H9 (cell line): ENCODE measurements around the gene SLC5A12. TPM values are rescaled to one million over a fixed set of nuclear protein-coding genes. Genes with fewer than 3 reads are reported as not detected.

Experiments
- DNase-seq: peaks from one replicate; pipeline ENCODE4 v3.0.0-alpha.2; 2017
- H2AFZ ChIP-seq: one replicate; pipeline ENCODE4 v1.6.1; 2013; ENCODE audit warnings: mild to moderate bottlenecking, low read length, control low read depth, moderate library complexity
- H2AK5ac ChIP-seq: 2 replicates; pipeline ENCODE4 v1.6.1; 2013; ENCODE audit warnings: low read length, control low read depth, mixed read lengths; ENCODE audit not compliant: insufficient read length
- H2BK120ac ChIP-seq: one replicate; pipeline ENCODE4 v1.6.1; 2013; ENCODE audit warnings: low read depth, mild to moderate bottlenecking, low read length, control low read depth, inconsistent platforms; ENCODE audit not compliant: poor library complexity, severe bottlenecking
- H2BK12ac ChIP-seq: 2 replicates; pipeline ENCODE4 v1.6.1; 2013; ENCODE audit warnings: low read length, control low read depth, mixed read lengths, low read depth; ENCODE audit not compliant: insufficient read length
- H2BK15ac ChIP-seq: 2 replicates; pipeline ENCODE4 v1.6.1; 2013; ENCODE audit warnings: low read depth, low read length, control low read depth
- H2BK20ac ChIP-seq: one replicate; pipeline ENCODE4 v1.6.1; 2013; ENCODE audit warnings: low read depth, mild to moderate bottlenecking, low read length, control low read depth, inconsistent platforms; ENCODE audit not compliant: poor library complexity, severe bottlenecking
- H2BK5ac ChIP-seq: 2 replicates; pipeline ENCODE4 v1.6.1; 2013; ENCODE audit warnings: low read length, control low read depth, mixed read lengths; ENCODE audit not compliant: insufficient read length
- H3K14ac ChIP-seq: 2 replicates; pipeline ENCODE4 v1.6.1; 2013; ENCODE audit warnings: low read length, control low read depth; ENCODE audit not compliant: insufficient read depth
- H3K18ac ChIP-seq: 2 replicates; pipeline ENCODE4 v1.6.1; 2013; ENCODE audit warnings: low read depth, mild to moderate bottlenecking, mixed read lengths, low read length, control low read depth; ENCODE audit not compliant: insufficient read length
- H3K23ac ChIP-seq: 2 replicates; pipeline ENCODE4 v1.6.1; 2013; ENCODE audit warnings: low read length, control low read depth, mixed read lengths, low read depth; ENCODE audit not compliant: insufficient read length
- H3K23me2 ChIP-seq: 2 replicates; pipeline ENCODE4 v1.6.1; 2013; ENCODE audit warnings: low read depth, mild to moderate bottlenecking, mixed read lengths, low read length, control low read depth; ENCODE audit not compliant: insufficient read length, poor library complexity, severe bottlenecking
- H3K27ac ChIP-seq: 2 replicates; pipeline ENCODE4 v1.5.1; 2013; ENCODE audit warnings: low read length, control low read depth, mixed read lengths, low read depth; ENCODE audit not compliant: insufficient read length
- H3K27me3 ChIP-seq: 2 replicates; pipeline ENCODE4 v1.6.1; 2013; ENCODE audit warnings: low read length, control low read depth, inconsistent platforms; ENCODE audit not compliant: insufficient read depth
- H3K4ac ChIP-seq: 2 replicates; pipeline ENCODE4 v1.6.1; 2013; ENCODE audit warnings: low read depth, mild to moderate bottlenecking, control low read depth, inconsistent platforms, low read length, moderate library complexity
- H3K4me1 ChIP-seq: 2 replicates; pipeline ENCODE4 v1.6.1; 2013; ENCODE audit warnings: low read length, control low read depth, inconsistent platforms; ENCODE audit not compliant: insufficient read depth
- H3K4me2 ChIP-seq: 2 replicates; pipeline ENCODE4 v1.6.1; 2013; ENCODE audit warnings: low read length, control low read depth, mixed read lengths; ENCODE audit not compliant: insufficient read length, insufficient read depth
- H3K56ac ChIP-seq: 2 replicates; pipeline ENCODE4 v1.6.1; 2013; ENCODE audit warnings: low read depth, mild to moderate bottlenecking, mixed read lengths, low read length, control low read depth; ENCODE audit not compliant: insufficient read length
- H3K79me1 ChIP-seq: 2 replicates; pipeline ENCODE4 v1.6.1; 2013; ENCODE audit warnings: low read depth, mild to moderate bottlenecking, moderate library complexity, low read length, control low read depth, inconsistent platforms; ENCODE audit not compliant: insufficient read depth, poor library complexity, severe bottlenecking
- H3K79me2 ChIP-seq: 2 replicates; pipeline ENCODE4 v1.6.1; 2013; ENCODE audit warnings: low read length, control low read depth, inconsistent platforms; ENCODE audit not compliant: insufficient read depth
- H3K9ac ChIP-seq: 2 replicates; pipeline ENCODE4 v1.6.1; 2013; ENCODE audit warnings: low read length, control low read depth, mixed read lengths; ENCODE audit not compliant: insufficient read length; ENCODE audit errors: extremely low read depth
- H3K9me3 ChIP-seq: one replicate; pipeline ENCODE4 v1.6.1; 2013; ENCODE audit warnings: low read depth, low read length, inconsistent platforms; ENCODE audit not compliant: control insufficient read depth
- H3T11ph ChIP-seq: one replicate; pipeline ENCODE4 v1.6.1; 2013; ENCODE audit warnings: mild to moderate bottlenecking, low read length, control low read depth, inconsistent platforms
- H4K20me1 ChIP-seq: one replicate; pipeline ENCODE4 v1.6.1; 2013; ENCODE audit not compliant: control insufficient read depth, insufficient read length, insufficient read depth
- H4K5ac ChIP-seq: 2 replicates; pipeline ENCODE4 v1.6.1; 2013; ENCODE audit warnings: low read depth, mild to moderate bottlenecking, mixed read lengths, low read length, control low read depth; ENCODE audit not compliant: insufficient read length
- H4K8ac ChIP-seq: replicated peaks from 2 replicates; pipeline ENCODE4 v1.6.1; 2013; ENCODE audit warnings: low read length, control low read depth, mixed read lengths, low read depth; ENCODE audit not compliant: insufficient read length
- H4K91ac ChIP-seq: 2 replicates; pipeline ENCODE4 v1.6.1; 2013; ENCODE audit warnings: low read depth, mild to moderate bottlenecking, moderate library complexity, mixed read lengths, low read length, control low read depth; ENCODE audit not compliant: insufficient read length
- H3K27ac Mint-ChIP-seq, 3 experiments: 2 replicates in 2 of 3; 3 replicates in 1 of 3; pipeline ENCODE4 v1.8.0; 2020 to 2021; ENCODE audit warnings: mixed read lengths in 3 of 3, mild to moderate bottlenecking in 1 of 3, moderate library complexity in 1 of 3
- H3K27me3 Mint-ChIP-seq: 2 replicates; pipeline ENCODE4 v1.8.0; 2021; ENCODE audit warnings: low read depth, mild to moderate bottlenecking, moderate library complexity, mixed read lengths
- H3K36me3 Mint-ChIP-seq, 3 experiments: 2 replicates in 2 of 3; 3 replicates in 1 of 3; pipeline ENCODE4 v1.8.0; 2020 to 2021; ENCODE audit warnings: low read depth in 3 of 3, mixed read lengths in 3 of 3; ENCODE audit not compliant: insufficient read depth in 1 of 3
- H3K4me1 Mint-ChIP-seq, 2 experiments: 2 replicates each; pipeline ENCODE4 v1.8.0; 2020; ENCODE audit warnings: mixed read lengths in 2 of 2
- H3K4me3 Mint-ChIP-seq, 2 experiments: 2 replicates in 1 of 2; 3 replicates in 1 of 2; pipeline ENCODE4 v1.8.0; 2020 to 2021; ENCODE audit warnings: mild to moderate bottlenecking in 2 of 2, mixed read lengths in 2 of 2, moderate library complexity in 1 of 2
- H3K9me3 Mint-ChIP-seq, 2 experiments: 2 replicates in 1 of 2; 3 replicates in 1 of 2; pipeline ENCODE4 v1.8.0; 2020; ENCODE audit warnings: mild to moderate bottlenecking in 2 of 2, mixed read lengths in 2 of 2, moderate library complexity in 1 of 2
- WGBS: extraction: QIAGEN DNeasy Blood & Tissue Kit; methylation state at CpG from one replicate; pipeline ENCODE4 v1.1.7; 2013; ENCODE audit warnings: missing lambda C conversion rate, low lambda C conversion rate, mixed read lengths; ENCODE audit not compliant: insufficient read length; ENCODE audit errors: extremely low coverage; 5-methylcytosine and 5-hydroxymethylcytosine counted together
- total RNA-seq: library from RNA; stranded (reverse); gene quantifications from 2 replicates; pipeline ENCODE4 v1.2.1, GENCODE V29; 2021
- TF ChIP-seq, protein P1 (sequence below): fragments of 200-600 bp; sonication (generic); conservative IDR thresholded peaks from 3 replicates; pipeline ENCODE4 v1.8.0; 2021; ENCODE audit warnings: antibody characterized with exemption, mild to moderate bottlenecking

SLC5A12 gene
- total RNA-seq, 1 experiment from 2014 or later: 2.7 TPM

- H3K36me3 Mint-ChIP-seq: no peaks in the 10 kb centered on the region
- H3K14ac ChIP-seq: no peak overlapping the region
Observed at GRCh38 chr11:26696330-26696729, 25.5 kb downstream of the SLC5A12 start.

More at GRCh38 chr11:26696330-26696729, 25.5 kb downstream of the SLC5A12 start:
- H2AFZ ChIP-seq: no peak overlapping the region
- no CpG with 5 or more reads among the region's 3 CpGs for WGBS
- no peak overlapping the region for H3K27ac ChIP-seq
- no peak overlapping the region for H4K91ac ChIP-seq
- no peaks in the 10 kb centered on the region for H3K79me2 ChIP-seq
- H2BK15ac ChIP-seq: no peak overlapping the region
- no peaks in the 10 kb centered on the region for H3K23me2 ChIP-seq
- H3K27me3 ChIP-seq: no peaks in the 10 kb centered on the region
- no peaks in the 10 kb centered on the region for H3K9me3 ChIP-seq
- no peaks in the 10 kb centered on the region; the same call in 1 of the 2 replicates for H3K4me1 ChIP-seq
- H3K18ac ChIP-seq: no peak overlapping the region
- no peak overlapping the region for H2BK5ac ChIP-seq
- H3T11ph ChIP-seq: no peak overlapping the region
- TF ChIP-seq, protein P1, sequence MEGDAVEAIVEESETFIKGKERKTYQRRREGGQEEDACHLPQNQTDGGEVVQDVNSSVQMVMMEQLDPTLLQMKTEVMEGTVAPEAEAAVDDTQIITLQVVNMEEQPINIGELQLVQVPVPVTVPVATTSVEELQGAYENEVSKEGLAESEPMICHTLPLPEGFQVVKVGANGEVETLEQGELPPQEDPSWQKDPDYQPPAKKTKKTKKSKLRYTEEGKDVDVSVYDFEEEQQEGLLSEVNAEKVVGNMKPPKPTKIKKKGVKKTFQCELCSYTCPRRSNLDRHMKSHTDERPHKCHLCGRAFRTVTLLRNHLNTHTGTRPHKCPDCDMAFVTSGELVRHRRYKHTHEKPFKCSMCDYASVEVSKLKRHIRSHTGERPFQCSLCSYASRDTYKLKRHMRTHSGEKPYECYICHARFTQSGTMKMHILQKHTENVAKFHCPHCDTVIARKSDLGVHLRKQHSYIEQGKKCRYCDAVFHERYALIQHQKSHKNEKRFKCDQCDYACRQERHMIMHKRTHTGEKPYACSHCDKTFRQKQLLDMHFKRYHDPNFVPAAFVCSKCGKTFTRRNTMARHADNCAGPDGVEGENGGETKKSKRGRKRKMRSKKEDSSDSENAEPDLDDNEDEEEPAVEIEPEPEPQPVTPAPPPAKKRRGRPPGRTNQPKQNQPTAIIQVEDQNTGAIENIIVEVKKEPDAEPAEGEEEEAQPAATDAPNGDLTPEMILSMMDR: no peak
- H3K79me1 ChIP-seq: no peaks in the 10 kb centered on the region
- H2BK12ac ChIP-seq: no peak overlapping the region
- Mint-ChIP-seq H3K4me1 (peaks cover 8 to 13% of the 10 kb centered on the region in 2 experiments), H3K27me3 (no peaks in the 10 kb centered on the region), H3K4me3 (no peak overlapping the region), H3K27ac (no peak overlapping the region), H3K9me3 (no peaks in the 10 kb centered on the region)
- no peak overlapping the region for H2BK120ac ChIP-seq
- no peaks in the 10 kb centered on the region for H4K20me1 ChIP-seq
- H4K5ac ChIP-seq: no peak overlapping the region
- no peak overlapping the region for H3K23ac ChIP-seq
- no peak overlapping the region for H4K8ac ChIP-seq
- no peak overlapping the region for H2AK5ac ChIP-seq
- no peak overlapping the region for H2BK20ac ChIP-seq
- no peak overlapping the region for H3K4ac ChIP-seq
- DNase-seq: no peak
- H3K56ac ChIP-seq: no peak overlapping the region
- no peak overlapping the region for H3K9ac ChIP-seq
- no peak overlapping the region for H3K4me2 ChIP-seq
